Amygdala (tissue), 56 donors: Measurements from ENCODE around the gene ISCU.

Experiments
- DNase-seq, 56 donors: peaks; one replicate each; lab custom pipeline; 2025; lab: John Stamatoyannopoulos, UW

Gene ISCU

DNA sequence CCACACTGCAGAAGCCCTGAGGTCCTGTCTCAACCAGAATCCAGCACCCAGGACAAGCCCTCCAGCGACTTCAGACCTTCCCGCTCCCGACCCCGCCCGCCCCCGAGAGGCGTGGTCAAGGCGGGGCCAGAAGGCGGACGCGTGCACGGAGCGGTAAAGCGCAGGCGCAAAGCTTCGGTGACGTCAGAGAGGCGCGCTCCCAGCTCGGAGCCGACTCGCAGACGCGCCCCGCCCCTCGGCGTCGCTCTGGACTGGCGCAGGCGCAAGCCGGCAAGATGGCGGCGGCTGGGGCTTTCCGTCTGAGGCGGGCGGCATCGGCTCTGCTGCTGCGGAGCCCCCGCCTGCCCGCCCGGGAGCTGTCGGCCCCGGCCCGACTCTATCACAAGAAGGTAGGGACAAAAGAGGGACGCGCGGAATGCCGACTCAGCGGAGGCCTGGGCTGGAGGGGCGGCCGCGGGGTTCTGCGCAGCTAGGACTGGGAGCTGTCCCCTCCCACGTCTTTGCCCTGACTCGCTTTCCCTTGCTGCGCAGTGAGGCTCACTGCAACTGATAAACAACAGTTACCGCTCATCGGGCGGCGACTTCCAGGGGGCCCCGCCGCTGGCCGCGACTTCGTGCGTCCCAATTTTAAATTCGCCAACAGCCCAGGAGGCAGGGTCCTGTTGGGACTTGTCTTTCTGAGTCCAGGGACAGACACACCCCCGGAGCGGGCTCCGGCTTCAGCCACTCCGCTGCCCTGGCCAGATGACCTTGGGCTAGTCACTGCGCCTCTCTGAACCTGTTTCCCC, at the start of gene ISCU:
ISCU (plus strand) TSS at position 249 of the 788 bp plus-strand sequence; CDS start at position 276, 27 bp downstream.
- DNase-seq = peak; percentile 64 to 99 (median 96)

GRCh38 chr12:108514468-108514972, 47.9 kb upstream of the ISCU start:
- no peak for DNase-seq

- peak; percentile 84 to 100 (median 99) for DNase-seq
Measured at GRCh38 chr12:108514973-108515814, 47.2 kb upstream of the ISCU start, which contains the start of gene FICD. Gene FICD (plus strand): TSS chr12:108515277. CDS start chr12:108516973, 1,696 bp downstream.

GRCh38 chr12:108515916-108516315, 46.5 kb upstream of the ISCU start:
- no peak for DNase-seq

GRCh38 chr12:108516511-108517275, 45.7 kb upstream of the ISCU start:
- DNase-seq = no peak

DNA sequence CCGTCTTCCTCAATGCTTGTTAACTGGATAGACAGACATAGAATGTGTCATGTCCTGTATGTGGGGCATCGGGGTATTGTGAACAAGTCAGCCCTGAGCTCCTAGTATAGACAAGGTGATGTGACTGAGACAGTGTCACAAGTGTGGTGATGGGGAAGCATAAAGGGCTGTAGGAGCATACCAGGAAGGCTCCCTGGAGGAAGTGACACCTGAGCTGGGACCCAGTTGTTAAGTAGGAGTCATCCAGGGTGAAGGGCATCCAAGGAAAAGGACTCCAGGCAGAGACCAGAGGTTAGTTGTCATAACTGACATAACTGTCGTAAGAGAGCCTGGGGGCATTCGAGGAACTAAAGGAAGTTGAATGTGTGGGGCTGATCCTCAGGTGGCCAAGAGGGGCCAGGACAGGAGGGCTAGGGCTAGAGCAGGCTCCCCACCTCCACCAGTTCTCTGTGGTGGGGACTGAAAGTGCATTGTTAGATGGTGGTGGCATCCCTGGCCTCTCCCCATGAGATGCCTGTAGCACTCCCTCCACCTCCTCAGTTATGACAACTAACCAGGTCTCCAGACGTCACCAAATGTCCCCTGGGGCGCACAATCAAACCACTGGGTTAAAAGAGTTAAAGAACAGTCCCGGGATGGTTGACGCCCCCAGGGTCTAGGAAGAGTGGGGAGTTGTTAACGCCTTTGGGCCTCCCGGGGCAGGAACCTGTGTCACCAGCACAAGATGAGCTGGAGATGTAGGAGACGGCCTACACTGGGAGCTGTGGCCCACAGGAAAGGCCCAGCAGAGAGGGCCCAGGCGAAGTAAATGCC, 44.9 kb upstream of the ISCU start:
- no peak for DNase-seq

DNA sequence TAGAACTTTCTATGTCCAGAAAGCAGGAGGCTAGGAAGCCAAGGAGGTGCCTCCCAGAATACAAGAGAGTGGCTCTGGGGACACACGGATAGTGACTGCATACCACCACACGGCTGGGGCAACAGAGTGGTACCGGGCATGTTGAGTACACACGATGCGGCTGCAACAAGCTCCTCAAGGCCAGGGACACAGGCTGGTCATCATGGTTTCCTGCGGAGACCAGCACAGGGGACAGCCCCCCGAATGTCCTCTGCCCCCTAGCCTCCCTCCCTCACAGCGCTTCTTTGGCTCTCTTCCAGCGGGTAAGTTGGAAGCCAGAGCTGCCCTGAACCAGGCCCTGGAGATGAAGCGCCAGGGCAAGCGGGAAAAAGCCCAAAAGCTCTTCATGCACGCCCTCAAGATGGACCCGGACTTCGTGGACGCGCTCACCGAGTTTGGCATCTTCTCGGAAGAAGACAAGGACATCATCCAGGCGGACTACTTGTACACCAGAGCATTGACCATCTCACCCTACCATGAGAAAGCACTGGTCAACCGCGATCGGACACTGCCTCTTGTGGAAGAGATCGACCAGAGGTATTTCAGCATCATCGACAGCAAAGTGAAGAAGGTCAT, 44.2 kb upstream of the ISCU start:
- no peak for DNase-seq

DNA sequence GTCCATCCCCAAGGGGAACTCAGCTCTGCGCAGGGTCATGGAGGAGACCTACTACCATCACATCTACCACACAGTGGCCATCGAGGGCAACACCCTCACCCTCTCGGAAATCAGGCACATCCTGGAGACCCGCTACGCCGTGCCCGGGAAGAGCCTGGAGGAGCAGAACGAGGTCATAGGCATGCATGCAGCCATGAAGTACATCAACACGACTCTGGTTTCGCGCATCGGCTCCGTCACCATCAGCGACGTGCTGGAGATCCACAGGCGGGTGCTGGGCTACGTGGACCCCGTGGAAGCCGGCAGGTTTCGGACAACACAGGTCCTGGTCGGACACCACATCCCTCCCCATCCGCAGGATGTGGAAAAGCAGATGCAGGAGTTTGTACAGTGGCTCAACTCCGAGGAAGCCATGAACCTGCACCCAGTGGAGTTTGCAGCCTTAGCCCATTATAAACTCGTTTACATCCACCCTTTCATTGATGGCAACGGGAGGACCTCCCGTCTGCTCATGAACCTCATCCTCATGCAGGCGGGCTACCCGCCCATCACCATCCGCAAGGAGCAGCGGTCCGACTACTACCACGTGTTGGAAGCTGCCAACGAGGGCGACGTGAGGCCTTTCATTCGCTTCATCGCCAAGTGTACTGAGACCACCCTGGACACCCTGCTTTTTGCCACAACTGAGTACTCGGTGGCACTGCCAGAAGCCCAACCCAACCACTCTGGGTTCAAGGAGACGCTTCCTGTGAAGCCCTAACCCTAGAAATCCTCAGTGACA, 43.5 kb upstream of the ISCU start:
- DNase-seq = no peak

DNA sequence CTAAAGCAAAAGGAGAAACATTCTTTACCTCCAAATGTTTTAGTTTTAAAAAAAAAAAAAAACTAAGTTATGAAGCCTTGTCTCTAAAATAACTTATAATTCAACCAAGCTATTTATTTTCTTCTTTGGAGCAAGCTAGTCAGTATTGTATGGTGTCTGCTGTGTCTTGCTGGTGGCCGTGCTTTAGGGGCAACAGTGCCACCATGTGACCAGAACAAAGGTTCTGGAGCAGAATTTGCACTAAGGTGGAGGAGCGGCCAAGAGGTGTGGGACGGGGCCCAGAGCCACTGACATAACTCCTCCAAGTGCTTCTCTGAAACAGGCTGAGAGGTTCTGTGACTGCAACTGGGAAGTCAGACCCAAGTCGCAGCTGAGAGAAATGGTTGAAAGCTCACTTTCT, 42.8 kb upstream of the ISCU start:
- no peak for DNase-seq

GRCh38 chr12:108523365-108523764, 39.0 kb upstream of the ISCU start:
- DNase-seq = peak in 15 of 56 donors; percentile 8 to 55 (median 23)

GRCh38 chr12:108525681-108526080, 36.7 kb upstream of the ISCU start:
- DNase-seq = no peak

DNA sequence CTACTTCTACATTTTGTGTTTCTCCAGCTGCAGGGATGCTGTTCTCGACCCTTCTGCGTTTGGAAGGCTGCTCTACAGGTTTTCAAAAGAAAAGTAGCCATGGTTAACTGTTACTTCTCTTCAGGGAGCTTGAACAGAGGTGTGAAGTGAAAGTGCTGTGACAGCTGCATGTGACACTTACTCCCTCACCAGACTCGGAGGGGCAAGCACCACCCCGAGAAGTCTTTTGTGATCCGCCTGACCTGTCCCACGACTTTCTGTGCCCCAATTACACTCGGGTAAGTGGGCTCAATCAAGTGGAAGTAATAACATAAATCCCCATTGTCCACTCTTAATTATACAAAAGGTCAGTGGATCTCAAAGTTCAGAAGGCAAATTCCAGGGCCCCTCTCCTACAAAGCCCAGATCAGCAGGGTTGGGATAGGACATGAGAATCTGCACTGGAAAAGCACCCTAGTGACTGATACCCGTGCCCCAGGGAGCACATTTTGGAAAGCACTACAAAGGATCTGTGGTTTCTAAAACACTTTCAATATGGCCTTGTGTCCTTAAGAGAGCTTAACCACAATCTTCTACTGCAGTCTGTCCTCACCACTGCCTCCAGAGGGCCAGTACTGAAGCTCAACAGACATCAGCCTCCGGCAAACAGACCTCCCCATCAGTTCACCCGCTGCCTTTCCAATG, 35.8 kb upstream of the ISCU start:
- DNase-seq = no peak

GRCh38 chr12:108527166-108527496, 35.3 kb upstream of the ISCU start:
- no peak for DNase-seq

- no peak for DNase-seq
Measured at GRCh38 chr12:108530161-108530560, 32.2 kb upstream of the ISCU start.

GRCh38 chr12:108531929-108532848, 30.2 kb upstream of the ISCU start:
- no peak for DNase-seq

- no peak for DNase-seq
Measured at GRCh38 chr12:108538146-108538545, 24.2 kb upstream of the ISCU start.
